Measurements from ENCODE around the gene TAOK2.
"Not testable (repeated sequence)": the region's sequence is repeated elsewhere in the genome, so short reads cannot be mapped to it uniquely, and the experiment has no call there.

The TAOK2 gene

DNA sequence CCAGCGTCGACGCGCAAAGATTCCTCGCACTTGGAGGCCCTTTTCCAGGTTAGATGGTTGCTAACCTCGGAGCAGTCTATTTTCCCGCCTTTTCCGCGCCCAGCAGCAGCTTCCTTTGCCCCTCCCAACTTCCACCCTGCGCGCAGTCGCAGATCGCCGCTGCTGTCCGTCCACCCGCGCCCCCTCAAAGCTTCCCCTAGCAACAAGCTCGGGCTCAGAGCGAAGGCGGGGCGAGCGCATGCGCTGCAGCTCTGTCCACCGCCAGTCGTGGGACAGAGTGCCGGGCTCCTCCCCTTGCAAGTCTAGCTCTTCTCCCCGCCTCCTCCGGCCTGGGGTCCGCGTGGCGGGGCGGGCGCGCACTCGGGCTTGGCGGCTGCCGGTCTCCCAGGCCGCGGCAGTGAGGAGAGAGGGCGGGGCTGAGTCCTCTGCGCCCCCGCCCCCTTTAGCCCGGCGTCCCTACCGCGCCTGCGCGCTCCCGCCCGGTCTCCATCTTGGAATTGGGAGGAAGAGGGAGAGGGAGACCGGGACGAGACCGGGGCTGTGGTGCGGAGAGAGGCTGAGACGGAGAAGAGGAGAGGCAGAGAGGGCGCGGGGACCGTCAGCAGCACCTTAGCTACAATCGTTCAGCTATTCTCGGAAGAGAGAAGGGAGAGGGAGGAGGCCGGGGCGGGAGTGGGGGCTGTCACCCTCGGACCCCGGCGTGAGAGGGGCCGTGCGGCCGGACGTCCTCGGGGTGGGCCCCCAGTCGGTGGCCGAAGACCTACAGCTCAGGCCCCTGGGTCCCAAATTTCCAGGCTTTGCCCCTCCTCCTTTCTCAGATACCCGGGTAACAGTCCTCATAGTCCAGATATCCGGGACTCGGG is at the start of gene TAOK2:
Gene TAOK2, plus strand, starts transcription at position 485 of the 863 bp plus-strand sequence. CDS start 3,905 bp downstream, outside the sequence.
- peak; percentile 91 for DNase-seq

DNA sequence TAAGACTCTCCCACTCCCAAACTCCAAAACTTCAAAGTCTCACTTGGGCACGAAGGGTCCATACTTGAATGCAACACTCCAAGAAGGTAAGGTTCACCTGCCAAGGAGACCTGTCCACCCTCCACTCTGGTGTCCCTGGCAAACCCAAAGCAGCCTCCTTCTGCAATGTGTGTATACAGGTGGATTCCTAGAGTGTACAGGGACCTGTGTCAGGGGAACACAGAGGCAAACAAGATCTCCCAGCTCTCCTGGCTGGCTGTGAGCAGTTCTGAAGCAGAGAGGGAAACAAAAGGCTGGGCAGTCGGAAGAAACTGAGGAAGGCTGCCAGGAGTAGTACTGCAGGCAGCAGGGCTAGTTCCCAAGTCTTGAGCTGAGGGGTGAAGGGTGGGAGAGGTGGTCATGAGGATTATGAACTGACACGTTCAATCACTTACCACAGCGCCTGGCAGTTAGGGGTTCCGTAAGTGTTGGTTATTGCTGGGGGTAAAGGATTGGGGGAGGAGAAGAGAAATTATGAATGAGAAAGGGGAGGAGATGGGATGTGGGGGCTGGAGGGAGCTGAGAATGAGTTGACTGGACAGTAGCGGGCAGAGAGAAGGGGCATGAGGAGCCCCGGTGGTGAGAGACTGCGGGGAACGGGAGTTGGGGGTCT is 48.4 kb upstream of the TAOK2 start:
- DNase-seq: no peak

DNA sequence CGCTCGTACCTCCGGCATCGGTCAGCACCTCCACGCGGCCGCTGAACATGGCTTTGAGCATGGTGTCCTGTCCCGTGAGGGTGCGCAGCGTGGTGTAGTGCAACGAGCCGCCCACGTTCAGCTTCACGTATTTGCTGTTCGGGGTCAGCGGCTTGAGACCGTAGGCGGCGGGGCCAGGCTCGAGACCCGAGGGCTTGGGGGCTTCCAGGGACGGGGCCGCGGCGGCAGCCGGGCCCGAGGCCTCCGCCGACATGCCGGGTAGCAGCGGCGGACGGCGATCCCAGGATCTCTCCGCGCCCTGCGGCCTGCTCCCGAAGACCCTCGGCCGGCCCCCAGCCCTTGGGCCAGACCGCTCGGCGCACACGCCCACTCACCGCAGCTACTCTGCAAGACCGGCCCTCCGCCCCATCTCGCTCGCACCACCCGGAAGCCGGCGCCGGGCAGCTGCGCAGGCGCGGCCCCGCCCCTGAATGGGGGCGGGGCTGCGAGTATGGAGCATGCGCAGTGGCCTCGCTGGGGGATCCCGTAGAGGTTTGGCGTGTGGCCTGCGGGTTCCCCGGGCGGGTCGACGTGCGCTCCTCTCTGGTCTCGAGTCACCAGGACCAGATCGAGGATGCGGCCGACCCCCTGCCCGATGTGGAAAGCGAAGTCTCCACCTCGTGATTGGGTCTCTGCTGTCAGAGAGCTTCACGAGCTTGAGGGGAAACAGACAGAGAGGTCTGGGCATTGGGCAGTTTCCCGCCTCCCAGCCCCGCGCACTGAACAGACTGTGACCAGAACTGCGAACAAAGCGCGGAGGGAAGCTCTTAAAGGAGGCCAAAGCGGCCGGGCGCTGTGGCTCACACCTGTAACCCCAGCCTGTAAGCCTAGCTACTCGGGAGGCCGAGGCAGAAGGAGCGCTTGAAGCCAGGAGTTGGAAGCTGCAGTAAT is 47.6 kb upstream of the TAOK2 start, which contains the start of gene KCTD13:
Gene KCTD13, minus strand, starts transcription at position 446 of the 930 bp plus-strand sequence. Its CDS starts 193 bp downstream, at position 253.
- DNase-seq: peak; percentile 73

- no peak for DNase-seq
Observed at GRCh38 chr16:29926711-29927052, 47.0 kb upstream of the TAOK2 start.

DNA sequence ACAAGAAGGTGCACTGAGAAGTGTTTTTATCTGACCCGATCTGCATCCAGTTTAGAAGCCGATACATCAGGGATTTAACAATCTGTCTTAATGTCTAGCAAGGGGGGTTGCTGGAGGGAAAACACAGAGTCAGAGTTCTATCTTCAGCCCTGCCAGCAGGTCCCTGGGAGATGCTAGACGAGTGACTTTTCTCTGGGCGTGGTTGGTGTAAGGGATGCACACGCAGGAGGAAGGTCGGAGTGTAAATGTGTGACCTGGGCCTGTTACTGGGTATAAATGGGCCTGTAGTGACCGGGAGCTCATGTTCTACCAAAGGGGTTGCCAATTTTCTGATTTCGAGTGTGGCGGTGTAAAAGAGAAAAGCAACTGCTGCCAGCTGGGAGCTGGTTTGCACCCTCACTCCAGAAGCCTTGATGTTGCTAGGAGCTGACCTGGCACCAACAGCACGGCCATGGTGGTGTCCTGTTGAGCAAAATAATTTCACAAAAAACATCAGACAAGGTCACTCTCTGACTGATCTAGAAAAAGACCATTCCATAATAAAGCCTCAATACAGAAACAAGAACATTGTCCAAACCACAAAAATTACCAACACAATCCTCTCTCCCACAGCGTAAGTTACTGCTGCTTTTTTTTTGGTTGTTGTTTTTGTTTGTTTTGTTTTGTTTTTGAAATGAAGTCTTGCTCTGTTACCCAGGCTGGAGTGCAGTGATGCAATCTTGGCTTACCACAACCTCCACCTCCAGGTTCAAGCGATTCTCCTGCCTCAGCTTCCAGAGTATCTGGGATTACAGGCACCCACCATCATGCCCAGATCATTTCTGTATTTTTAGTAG is 46.4 kb upstream of the TAOK2 start:
- no peak for DNase-seq

DNA sequence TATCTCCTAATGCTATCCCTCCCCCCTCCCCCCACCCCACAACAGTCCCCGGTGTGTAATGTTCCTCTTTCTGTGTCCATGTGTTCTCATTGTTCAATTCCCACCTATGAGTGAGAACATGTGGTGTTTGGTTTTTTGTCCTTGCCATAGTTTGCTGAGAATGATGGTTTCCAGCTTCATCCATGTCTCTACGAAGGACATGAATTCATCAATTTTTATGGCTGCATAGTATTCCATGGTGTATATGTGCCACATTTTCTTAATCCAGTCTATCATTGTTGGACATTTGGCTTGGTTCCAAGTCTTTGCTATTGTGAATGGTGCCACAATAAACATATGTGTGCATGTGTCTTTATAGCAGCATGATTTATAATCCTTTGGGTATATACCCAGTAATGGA is 41.9 kb upstream of the TAOK2 start:
- DNase-seq: not testable (repeated sequence)

DNA sequence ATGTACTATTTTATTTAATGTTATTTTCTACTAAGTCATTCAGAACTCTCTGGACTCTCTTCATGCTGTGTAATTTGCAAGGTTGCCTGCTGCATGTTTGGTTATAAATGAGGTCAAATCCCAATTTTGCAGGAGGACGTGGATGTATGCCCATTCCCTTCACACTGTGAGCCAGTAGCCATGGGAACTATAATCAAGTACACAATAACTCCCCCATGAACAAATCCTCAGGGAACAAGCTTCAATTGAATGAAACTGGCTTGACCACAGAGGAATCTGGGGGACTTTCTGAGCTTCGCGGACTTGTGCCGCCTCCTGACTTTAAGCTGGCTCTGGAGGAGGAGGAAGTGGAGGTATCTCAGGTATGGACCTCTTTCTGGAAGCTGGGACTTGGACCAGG is 33.0 kb upstream of the TAOK2 start:
- DNase-seq: no peak

- DNase-seq: peak; percentile 24
Observed at GRCh38 chr16:29943846-29944799, 29.5 kb upstream of the TAOK2 start.

- no peak for DNase-seq
Observed at GRCh38 chr16:29947897-29948296, 25.8 kb upstream of the TAOK2 start.

DNA sequence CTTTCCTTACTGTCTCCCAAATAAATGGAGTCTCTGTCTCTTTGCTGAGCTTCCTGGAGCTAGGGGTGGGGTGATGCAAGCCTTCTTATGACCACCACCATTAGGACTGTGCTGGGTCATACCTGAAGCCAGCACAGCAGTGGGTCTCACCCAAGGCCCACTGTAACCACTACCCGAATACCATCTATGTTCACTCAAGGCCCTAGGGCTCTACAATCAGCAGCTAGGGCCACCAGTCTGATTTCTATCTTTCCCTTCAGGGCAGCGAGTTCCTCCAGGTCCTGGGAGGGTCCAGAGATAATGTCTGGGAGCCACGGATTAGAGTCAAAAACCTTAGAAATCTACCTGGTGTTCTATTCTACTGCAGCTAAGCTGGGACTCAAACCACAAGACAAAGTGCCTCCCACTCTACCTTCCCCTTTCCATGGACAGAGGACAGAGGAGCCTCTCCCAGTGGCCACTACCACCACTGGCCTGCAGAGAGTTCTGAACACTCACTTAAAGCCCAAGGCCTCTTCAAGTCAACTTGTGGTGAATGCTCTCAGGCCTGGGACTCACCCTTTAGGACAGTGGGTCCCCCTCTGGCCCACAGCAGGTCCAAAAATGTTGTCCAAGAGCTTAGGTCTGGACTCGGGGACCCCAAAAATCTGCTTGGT is 22.7 kb upstream of the TAOK2 start:
- no peak for DNase-seq

DNA sequence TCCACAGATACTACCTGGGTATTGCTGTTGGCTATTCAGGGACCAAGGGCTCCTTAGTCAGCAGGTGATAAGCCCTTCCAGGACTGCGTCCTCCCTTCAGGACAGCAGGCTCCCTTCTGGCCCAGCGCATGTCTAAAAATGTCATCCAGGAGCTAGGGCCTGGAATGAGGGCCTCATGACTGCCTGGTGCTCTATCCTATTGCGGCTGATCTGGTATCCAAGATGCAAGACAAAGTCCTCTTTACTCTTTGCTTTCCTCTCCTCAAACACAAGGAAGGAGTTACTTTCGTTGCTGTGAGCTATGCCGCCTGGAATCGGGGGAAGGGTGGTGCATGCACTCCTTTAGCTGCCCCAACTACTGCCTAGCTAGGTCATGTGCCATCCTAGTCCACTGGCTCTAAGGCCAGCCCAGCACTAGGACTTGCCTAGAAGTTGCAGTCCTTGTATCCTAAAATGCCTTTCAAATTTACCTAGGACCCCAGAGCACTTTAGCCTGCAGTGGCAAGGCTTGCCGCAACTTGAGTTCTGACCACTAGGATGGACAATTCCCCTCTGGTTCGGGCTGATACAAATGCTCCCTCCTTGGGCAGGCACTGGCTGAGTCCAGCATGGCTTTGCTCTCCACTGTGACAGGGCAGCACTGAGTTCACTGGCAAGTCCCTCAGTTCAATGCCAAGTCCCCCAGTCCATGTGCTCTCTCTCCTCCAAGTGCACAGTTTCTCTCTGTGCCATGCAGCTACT is 21.9 kb upstream of the TAOK2 start:
- no peak for DNase-seq

DNA sequence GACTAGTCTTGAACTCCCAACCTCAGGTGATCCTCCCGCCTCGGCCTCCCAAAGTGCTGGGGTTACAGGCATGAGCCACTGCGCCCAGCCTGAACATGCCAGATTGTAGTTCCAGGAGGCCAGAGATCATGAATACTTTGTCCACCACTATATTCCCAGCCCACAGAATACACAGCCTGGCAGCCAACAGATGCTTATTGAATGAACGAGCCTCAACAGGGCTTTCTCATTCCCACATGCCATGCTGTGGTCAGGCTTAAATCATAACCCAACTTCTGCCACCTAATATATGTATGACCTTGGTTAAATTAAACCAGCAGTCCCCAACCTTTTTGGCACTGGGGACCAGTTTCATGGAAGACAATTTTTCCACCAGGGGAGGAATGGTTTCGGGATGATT is 14.9 kb upstream of the TAOK2 start:
- DNase-seq: no peak

- DNase-seq: no peak
Observed at GRCh38 chr16:29959293-29959692, 14.4 kb upstream of the TAOK2 start.

- DNase-seq: not testable (repeated sequence)
Observed at GRCh38 chr16:29959821-29960220, 13.8 kb upstream of the TAOK2 start.

DNA sequence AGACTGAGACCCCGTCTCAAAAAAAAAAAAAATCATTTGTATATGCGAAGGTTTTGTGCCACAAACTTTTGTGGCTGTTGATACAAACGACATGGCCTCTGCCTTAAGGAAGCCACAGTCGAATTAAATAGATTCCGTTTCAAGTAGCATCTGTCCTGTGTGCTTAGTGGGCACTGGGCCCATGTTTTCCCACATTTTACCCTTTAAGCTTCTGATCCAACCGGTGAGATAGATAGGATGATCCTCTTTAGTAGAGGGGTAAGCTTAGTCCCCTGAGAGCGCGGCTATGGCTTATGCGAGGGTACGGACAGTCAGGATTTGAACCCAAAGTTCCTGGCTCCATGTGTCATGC is 12.6 kb upstream of the TAOK2 start:
- DNase-seq: no peak

GRCh38 chr16:29961479-29962343 is 12.0 kb upstream of the TAOK2 start, which contains the start of gene TMEM219:
Gene TMEM219, plus strand, starts transcription at chr16:29962079. Its CDS starts 1,065 bp downstream, at chr16:29963144.
- peak; percentile 75 for DNase-seq

- no peak for DNase-seq
Observed at GRCh38 chr16:29962344-29962994, 11.2 kb upstream of the TAOK2 start.

Measured in NCI-H748 treated with DMSO at 0.1 percent for 48 hours (cell line).